AG04450 (cell line): ENCODE results near the gene BID. TPM values are rescaled to one million over a fixed set of nuclear protein-coding genes. Genes with fewer than 3 reads are reported as not detected.

ENCODE experiments used
- CTCF ChIA-PET: fragments of 300-600, 350-600 bp; formaldehyde crosslinking; extraction: SDS; loops from one replicate; lab custom pipeline; 2022; ENCODE audit warnings: antibody characterized with exemption, inconsistent platforms; lab: Charles Lee
- POLR2A ChIA-PET: fragments of 350-600 bp; formaldehyde crosslinking; extraction: SDS; loops from one replicate; lab custom pipeline; 2021; ENCODE audit warnings: antibody characterized with exemption, inconsistent platforms; lab: Yijun Ruan, JAX
- DNase-seq: peaks from one replicate; pipeline ENCODE4 v3.0.0-alpha.2; 2011; ENCODE audit warnings: low read depth, low spot score
- H3K27ac ChIP-seq: one replicate; pipeline ENCODE4 v1.5.1; 2012; ENCODE audit warnings: low read depth, low read length, control low read depth
- H3K27me3 ChIP-seq: one replicate; pipeline ENCODE4 v1.6.0; 2012; ENCODE audit warnings: low read length; ENCODE audit not compliant: control insufficient read depth, insufficient read depth
- H3K4me3 ChIP-seq: 2 replicates; pipeline ENCODE4 v1.5.1; 2011; ENCODE audit warnings: mild to moderate bottlenecking, low read depth, low read length, control low read depth
- H3K9me3 ChIP-seq: 2 replicates; pipeline ENCODE4 v1.5.1; 2012; ENCODE audit warnings: low read length; ENCODE audit not compliant: control insufficient read depth, insufficient read depth
- polyA plus RNA-seq: library from polyadenylated mRNA; depleted of rRNA; stranded (reverse); fragments of >200 nt; gene quantifications from 2 replicates; pipeline ENCODE4 v1.2.3, GENCODE V29; 2011; rRNA removed
- small RNA-seq: library from RNA; depleted of rRNA; stranded (forward); fragments of <200 nt; gene quantifications from one replicate; pipeline ENCODE3, GENCODE V24; 2012; ENCODE audit warnings: low read depth; ENCODE audit not compliant: insufficient read length
- TF ChIP-seq, protein P1 (sequence below): IDR thresholded peaks from 2 replicates; pipeline ENCODE4 v1.5.1; 2011; ENCODE audit warnings: low read depth, low read length, control low read depth, inconsistent platforms

The BID gene
- polyA plus RNA-seq, 1 experiment: 65.3 TPM

DNA sequence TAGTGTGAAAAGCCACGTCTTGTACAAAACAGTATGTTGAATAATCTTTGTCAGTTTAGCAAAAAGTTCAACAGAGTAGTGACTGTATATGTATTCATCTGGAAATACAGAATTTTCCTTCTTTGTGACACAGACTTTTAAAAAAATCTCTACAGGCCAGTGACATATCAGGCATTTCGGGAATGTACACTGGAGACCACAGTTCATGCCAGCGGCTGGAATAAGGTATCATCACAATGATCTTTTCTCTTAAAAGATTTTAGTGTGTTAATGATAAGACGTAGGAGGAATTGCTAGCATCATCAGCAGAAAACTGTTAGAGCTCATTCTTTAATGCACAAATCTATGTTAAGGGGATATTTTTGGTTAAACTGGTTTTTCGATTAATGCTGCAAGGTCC lies 78.3 kb downstream of the BID start:
- Histone ChIP-seq H3K4me3 (no peak overlapping the region), H3K27ac (no peak overlapping the region), H3K9me3 (no peaks in the 10 kb centered on the region), H3K27me3 (no peaks in the 10 kb centered on the region)
- CTCF ChIA-PET: no interaction called here
- TF ChIP-seq, protein P1, sequence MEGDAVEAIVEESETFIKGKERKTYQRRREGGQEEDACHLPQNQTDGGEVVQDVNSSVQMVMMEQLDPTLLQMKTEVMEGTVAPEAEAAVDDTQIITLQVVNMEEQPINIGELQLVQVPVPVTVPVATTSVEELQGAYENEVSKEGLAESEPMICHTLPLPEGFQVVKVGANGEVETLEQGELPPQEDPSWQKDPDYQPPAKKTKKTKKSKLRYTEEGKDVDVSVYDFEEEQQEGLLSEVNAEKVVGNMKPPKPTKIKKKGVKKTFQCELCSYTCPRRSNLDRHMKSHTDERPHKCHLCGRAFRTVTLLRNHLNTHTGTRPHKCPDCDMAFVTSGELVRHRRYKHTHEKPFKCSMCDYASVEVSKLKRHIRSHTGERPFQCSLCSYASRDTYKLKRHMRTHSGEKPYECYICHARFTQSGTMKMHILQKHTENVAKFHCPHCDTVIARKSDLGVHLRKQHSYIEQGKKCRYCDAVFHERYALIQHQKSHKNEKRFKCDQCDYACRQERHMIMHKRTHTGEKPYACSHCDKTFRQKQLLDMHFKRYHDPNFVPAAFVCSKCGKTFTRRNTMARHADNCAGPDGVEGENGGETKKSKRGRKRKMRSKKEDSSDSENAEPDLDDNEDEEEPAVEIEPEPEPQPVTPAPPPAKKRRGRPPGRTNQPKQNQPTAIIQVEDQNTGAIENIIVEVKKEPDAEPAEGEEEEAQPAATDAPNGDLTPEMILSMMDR: no peak
- POLR2A ChIA-PET: no interaction called here
- DNase-seq: no peak

GRCh38 chr22:17694752-17695151 lies 79.5 kb downstream of the BID start:
- DNase-seq: no peak
- H3K9me3 ChIP-seq: no peaks in the 10 kb centered on the region
- TF ChIP-seq, protein P1: no peak
- CTCF ChIA-PET: no interaction called here
- no peak overlapping the region for H3K4me3 ChIP-seq
- POLR2A ChIA-PET: no interaction called here
- H3K27ac ChIP-seq: no peak overlapping the region
- no peaks in the 10 kb centered on the region for H3K27me3 ChIP-seq

- ChIA-PET CTCF (no interaction called here), POLR2A (no interaction called here)
- Histone ChIP-seq H3K4me3 (no peak overlapping the region), H3K27ac (no peak overlapping the region), H3K27me3 (no peaks in the 10 kb centered on the region), H3K9me3 (no peaks in the 10 kb centered on the region)
- no peak for DNase-seq
- TF ChIP-seq, protein P1: no peak
These were observed 80.1 kb downstream of the BID start for GRCh38 chr22:17694193-17694592.

- Histone ChIP-seq H3K4me3 (no peak overlapping the region), H3K9me3 (no peaks in the 10 kb centered on the region), H3K27ac (no peak overlapping the region), H3K27me3 (no peaks in the 10 kb centered on the region)
- ChIA-PET POLR2A (no interaction called here), CTCF (interaction anchor here (0.8 kb wide), 1 partner anchor 135 kb away, joined by 6 read pairs; no protein-coding TSS in a partner anchor)
- TF ChIP-seq, protein P1: no peak
- no peak for DNase-seq
These were observed 81.4 kb downstream of the BID start for GRCh38 chr22:17692841-17693240.

- Histone ChIP-seq H3K27me3 (no peaks in the 10 kb centered on the region), H3K27ac (no peak overlapping the region), H3K4me3 (no peak overlapping the region), H3K9me3 (no peaks in the 10 kb centered on the region)
- ChIA-PET POLR2A (no interaction called here), CTCF (no interaction called here)
- no peak for DNase-seq
- TF ChIP-seq, protein P1: no peak
These were observed 90.0 kb downstream of the BID start for GRCh38 chr22:17684245-17684644.

Small RNA genes within 50 kb of the gene (small RNA-seq; reads per million reads assigned to genes)
- not detected for gene MIR3198-1

Other genes starting within 250 kb of the BID start
- gene SLC25A18, start 211.0 kb downstream of the BID start, polyA plus RNA-seq: not detected in 2 replicates
- gene ATP6V1E1, start 145.7 kb downstream of the BID start, polyA plus RNA-seq: 194 and 198 TPM in 2 replicates
- 64.1 and 66.0 TPM in 2 replicates for gene BCL2L13, start 135.7 kb downstream of the BID start, polyA plus RNA-seq